HL-60 (cell line): ENCODE results near the gene CTIF.

ENCODE experiments used
- POLR2AphosphoS5 ChIP-seq: IDR thresholded peaks from 2 replicates; pipeline ENCODE4 v1.6.1; 2012; ENCODE audit warnings: low read depth
- REST ChIP-seq: IDR thresholded peaks from 2 replicates; pipeline ENCODE4 v1.6.1; 2012; ENCODE audit warnings: low read depth; ENCODE audit not compliant: insufficient replicate concordance
- TF ChIP-seq, protein P1 (sequence below): IDR thresholded peaks from one replicate; pipeline ENCODE4 v1.5.1; 2011; ENCODE audit warnings: low read length, control low read depth, inconsistent platforms; ENCODE audit not compliant: insufficient read depth

DNA sequence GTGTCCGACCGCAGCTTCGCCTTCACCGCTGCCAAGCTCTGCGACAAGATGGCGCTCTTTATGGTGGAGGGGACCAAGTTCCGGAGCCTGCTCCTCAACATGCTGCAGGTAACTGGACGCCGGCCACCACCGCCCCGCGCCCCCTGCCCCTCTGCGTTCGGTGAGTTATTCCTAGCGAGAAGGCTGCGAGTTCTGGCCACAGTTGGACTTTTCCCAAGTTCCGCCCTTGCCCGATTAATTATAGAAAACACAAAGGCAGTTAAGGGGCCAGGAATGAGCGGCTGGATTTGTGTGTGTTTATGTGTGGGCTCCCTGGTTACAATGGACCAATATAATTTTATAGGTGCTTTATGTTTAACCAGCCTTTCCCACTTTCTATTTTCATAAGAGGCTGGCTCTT is 222.8 kb downstream of the CTIF start:
- TF ChIP-seq, protein P1, sequence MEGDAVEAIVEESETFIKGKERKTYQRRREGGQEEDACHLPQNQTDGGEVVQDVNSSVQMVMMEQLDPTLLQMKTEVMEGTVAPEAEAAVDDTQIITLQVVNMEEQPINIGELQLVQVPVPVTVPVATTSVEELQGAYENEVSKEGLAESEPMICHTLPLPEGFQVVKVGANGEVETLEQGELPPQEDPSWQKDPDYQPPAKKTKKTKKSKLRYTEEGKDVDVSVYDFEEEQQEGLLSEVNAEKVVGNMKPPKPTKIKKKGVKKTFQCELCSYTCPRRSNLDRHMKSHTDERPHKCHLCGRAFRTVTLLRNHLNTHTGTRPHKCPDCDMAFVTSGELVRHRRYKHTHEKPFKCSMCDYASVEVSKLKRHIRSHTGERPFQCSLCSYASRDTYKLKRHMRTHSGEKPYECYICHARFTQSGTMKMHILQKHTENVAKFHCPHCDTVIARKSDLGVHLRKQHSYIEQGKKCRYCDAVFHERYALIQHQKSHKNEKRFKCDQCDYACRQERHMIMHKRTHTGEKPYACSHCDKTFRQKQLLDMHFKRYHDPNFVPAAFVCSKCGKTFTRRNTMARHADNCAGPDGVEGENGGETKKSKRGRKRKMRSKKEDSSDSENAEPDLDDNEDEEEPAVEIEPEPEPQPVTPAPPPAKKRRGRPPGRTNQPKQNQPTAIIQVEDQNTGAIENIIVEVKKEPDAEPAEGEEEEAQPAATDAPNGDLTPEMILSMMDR: no peak
- TF ChIP-seq POLR2AphosphoS5 (no peak), REST (no peak)
